ENCODE data around the gene MLPH. TPM values are rescaled to one million over a fixed set of nuclear protein-coding genes. Genes with fewer than 3 reads are reported as not detected.

The MLPH gene
- total RNA-seq, 1 donor from 2014 or later = not detected

- H3K4me3 Mint-ChIP-seq (ENCODE audit: low read depth) = no peak overlapping the region
- peaks cover under 1% of the 10 kb centered on the region for H3K27me3 Mint-ChIP-seq (ENCODE audit: low read depth)
- peaks cover 10% of the 10 kb centered on the region for H3K4me1 Mint-ChIP-seq (ENCODE audit: low read depth)
- H3K27ac Mint-ChIP-seq = no peak overlapping the region
- DNase-seq (ENCODE audit: low spot score) = no peak
- peaks cover 10% of the 10 kb centered on the region for H3K9me3 Mint-ChIP-seq
- intact Hi-C loops (cut with micrococcal nuclease) = no loop called here
- no peaks in the 10 kb centered on the region for H3K36me3 Mint-ChIP-seq (ENCODE audit: low read depth)
Observed at GRCh38 chr2:237552908-237553307, 65.9 kb downstream of the MLPH start.

GRCh38 chr2:237553948-237554347 lies 66.9 kb downstream of the MLPH start:
- intact Hi-C loops (cut with micrococcal nuclease) = no loop called here
- no peak overlapping the region for H3K4me3 Mint-ChIP-seq (ENCODE audit: low read depth)
- no peak for DNase-seq (ENCODE audit: low spot score)
- no peak overlapping the region for H3K27ac Mint-ChIP-seq
- H3K9me3 Mint-ChIP-seq = peaks cover 10% of the 10 kb centered on the region
- peaks cover 11% of the 10 kb centered on the region for H3K4me1 Mint-ChIP-seq (ENCODE audit: low read depth)
- no peaks in the 10 kb centered on the region for H3K36me3 Mint-ChIP-seq (ENCODE audit: low read depth)
- peaks cover 1% of the 10 kb centered on the region for H3K27me3 Mint-ChIP-seq (ENCODE audit: low read depth)

- intact Hi-C loops (cut with micrococcal nuclease) = no loop called here
- Mint-ChIP-seq H3K4me1 (ENCODE audit: low read depth) (peaks cover 11% of the 10 kb centered on the region), H3K27me3 (ENCODE audit: low read depth) (peaks cover 1% of the 10 kb centered on the region), H3K27ac (no peak overlapping the region), H3K36me3 (ENCODE audit: low read depth) (no peaks in the 10 kb centered on the region), H3K4me3 (ENCODE audit: low read depth) (no peak overlapping the region), H3K9me3 (peaks cover 10% of the 10 kb centered on the region)
- DNase-seq (ENCODE audit: low spot score) = no peak
Observed at GRCh38 chr2:237555560-237555959, 68.5 kb downstream of the MLPH start.

GRCh38 chr2:237556773-237557632 lies 70.0 kb downstream of the MLPH start:
- H3K27me3 Mint-ChIP-seq (ENCODE audit: low read depth) = peaks cover 1% of the 10 kb centered on the region
- no peak overlapping the region for H3K27ac Mint-ChIP-seq
- no peaks in the 10 kb centered on the region for H3K36me3 Mint-ChIP-seq (ENCODE audit: low read depth)
- H3K4me3 Mint-ChIP-seq (ENCODE audit: low read depth) = no peak overlapping the region
- DNase-seq (ENCODE audit: low spot score) = no peak
- intact Hi-C loops (cut with micrococcal nuclease) = no loop called here
- H3K4me1 Mint-ChIP-seq (ENCODE audit: low read depth) = peaks cover 11% of the 10 kb centered on the region
- H3K9me3 Mint-ChIP-seq = peaks cover 10% of the 10 kb centered on the region

GRCh38 chr2:237557633-237558015 lies 70.6 kb downstream of the MLPH start:
- Mint-ChIP-seq H3K4me1 (ENCODE audit: low read depth) (peaks cover 11% of the 10 kb centered on the region), H3K4me3 (ENCODE audit: low read depth) (no peak overlapping the region), H3K27ac (no peak overlapping the region), H3K36me3 (ENCODE audit: low read depth) (no peaks in the 10 kb centered on the region), H3K27me3 (ENCODE audit: low read depth) (peaks cover 4% of the 10 kb centered on the region), H3K9me3 (peaks cover 10% of the 10 kb centered on the region)
- intact Hi-C loops (cut with micrococcal nuclease) = no loop called here
- no peak for DNase-seq (ENCODE audit: low spot score)

- H3K27ac Mint-ChIP-seq = no peak overlapping the region
- intact Hi-C loops (cut with micrococcal nuclease) = no loop called here
- H3K9me3 Mint-ChIP-seq = peaks cover 10% of the 10 kb centered on the region
- no peaks in the 10 kb centered on the region for H3K36me3 Mint-ChIP-seq (ENCODE audit: low read depth)
- no peak for DNase-seq (ENCODE audit: low spot score)
- H3K27me3 Mint-ChIP-seq (ENCODE audit: low read depth) = peaks cover 4% of the 10 kb centered on the region
- H3K4me1 Mint-ChIP-seq (ENCODE audit: low read depth) = peaks cover 11% of the 10 kb centered on the region
- no peak overlapping the region for H3K4me3 Mint-ChIP-seq (ENCODE audit: low read depth)
Observed at GRCh38 chr2:237558961-237559641, 72.0 kb downstream of the MLPH start.

- Mint-ChIP-seq H3K9me3 (peaks cover 2% of the 10 kb centered on the region), H3K36me3 (ENCODE audit: low read depth) (no peaks in the 10 kb centered on the region), H3K4me3 (ENCODE audit: low read depth) (no peak overlapping the region), H3K27me3 (ENCODE audit: low read depth) (peaks cover 4% of the 10 kb centered on the region), H3K4me1 (ENCODE audit: low read depth) (peaks cover 11% of the 10 kb centered on the region), H3K27ac (no peak overlapping the region)
- intact Hi-C loops (cut with micrococcal nuclease) = no loop called here
- DNase-seq (ENCODE audit: low spot score) = no peak
Observed at GRCh38 chr2:237561221-237561620, 74.2 kb downstream of the MLPH start.

GRCh38 chr2:237563816-237564215 lies 76.8 kb downstream of the MLPH start:
- Mint-ChIP-seq H3K36me3 (ENCODE audit: low read depth) (no peaks in the 10 kb centered on the region), H3K27me3 (ENCODE audit: low read depth) (peaks cover 2% of the 10 kb centered on the region), H3K27ac (no peak overlapping the region), H3K4me1 (ENCODE audit: low read depth) (no peaks in the 10 kb centered on the region), H3K9me3 (no peaks in the 10 kb centered on the region), H3K4me3 (ENCODE audit: low read depth) (no peak overlapping the region)
- DNase-seq (ENCODE audit: low spot score) = no peak
- intact Hi-C loops (cut with micrococcal nuclease) = no loop called here

GRCh38 chr2:237564526-237565131 lies 77.6 kb downstream of the MLPH start:
- intact Hi-C loops (cut with micrococcal nuclease) = no loop called here
- Mint-ChIP-seq H3K9me3 (no peaks in the 10 kb centered on the region), H3K4me3 (ENCODE audit: low read depth) (no peak overlapping the region), H3K27me3 (ENCODE audit: low read depth) (peaks cover 2% of the 10 kb centered on the region), H3K4me1 (ENCODE audit: low read depth) (no peaks in the 10 kb centered on the region), H3K27ac (no peak overlapping the region), H3K36me3 (ENCODE audit: low read depth) (no peaks in the 10 kb centered on the region)
- no peak for DNase-seq (ENCODE audit: low spot score)

GRCh38 chr2:237565974-237566373 lies 78.9 kb downstream of the MLPH start:
- no peak for DNase-seq (ENCODE audit: low spot score)
- Mint-ChIP-seq H3K4me1 (ENCODE audit: low read depth) (no peaks in the 10 kb centered on the region), H3K9me3 (no peaks in the 10 kb centered on the region), H3K36me3 (ENCODE audit: low read depth) (no peaks in the 10 kb centered on the region), H3K4me3 (ENCODE audit: low read depth) (no peak overlapping the region), H3K27me3 (ENCODE audit: low read depth) (peaks cover 3% of the 10 kb centered on the region), H3K27ac (no peak overlapping the region)
- intact Hi-C loops (cut with micrococcal nuclease) = no loop called here

GRCh38 chr2:237566401-237567235 lies 79.6 kb downstream of the MLPH start, which contains the start of gene PRLH:
Gene PRLH, plus strand, starts transcription at chr2:237566574. Its CDS starts 0 bp downstream, at chr2:237566574.
- Mint-ChIP-seq H3K27ac (no peak within 1 kb of the TSS), H3K27me3 (ENCODE audit: low read depth) (peaks cover 3% of the 10 kb centered on the region), H3K9me3 (no peaks in the 10 kb centered on the region), H3K4me3 (ENCODE audit: low read depth) (no peak within 1 kb of the TSS), H3K4me1 (ENCODE audit: low read depth) (no peaks in the 10 kb centered on the region), H3K36me3 (ENCODE audit: low read depth) (no peaks in the 10 kb centered on the region)
- DNase-seq (ENCODE audit: low spot score) = no peak
- intact Hi-C loops (cut with micrococcal nuclease) = no loop called here

GRCh38 chr2:237567276-237568029 lies 80.4 kb downstream of the MLPH start:
- Mint-ChIP-seq H3K27me3 (ENCODE audit: low read depth) (peaks cover 1% of the 10 kb centered on the region), H3K9me3 (no peaks in the 10 kb centered on the region), H3K4me3 (ENCODE audit: low read depth) (no peak overlapping the region), H3K4me1 (ENCODE audit: low read depth) (no peaks in the 10 kb centered on the region), H3K27ac (no peak overlapping the region), H3K36me3 (ENCODE audit: low read depth) (no peaks in the 10 kb centered on the region)
- DNase-seq (ENCODE audit: low spot score) = no peak
- intact Hi-C loops (cut with micrococcal nuclease) = no loop called here
